ENCODE data around the gene GTF2F2.

- TF ChIP-seq POLR2AphosphoS5 (IDR thresholded peaks at IDR 0.05; ENCODE audit: low read depth, low read length) (no peak), POLR2A (IDR thresholded peaks at IDR 0.05; ENCODE audit: low read depth, low read length) (no peak), PAX5 (IDR thresholded peaks at IDR 0.05; ENCODE audit: insufficient read depth, low read length, severe bottlenecking) (no peak), TAF1 (IDR thresholded peaks at IDR 0.05; ENCODE audit: low read depth, low read length) (no peak), SPI1 (IDR thresholded peaks at IDR 0.05; ENCODE audit: low read depth, low read length) (no peak)
Measured at GRCh38 chr13:45316996-45317395, 196.7 kb downstream of the GTF2F2 start.
